ENCODE results near the gene BTLA. TPM values are rescaled to one million over a fixed set of nuclear protein-coding genes. Genes with fewer than 3 reads are reported as not detected.

The BTLA gene, protein sequence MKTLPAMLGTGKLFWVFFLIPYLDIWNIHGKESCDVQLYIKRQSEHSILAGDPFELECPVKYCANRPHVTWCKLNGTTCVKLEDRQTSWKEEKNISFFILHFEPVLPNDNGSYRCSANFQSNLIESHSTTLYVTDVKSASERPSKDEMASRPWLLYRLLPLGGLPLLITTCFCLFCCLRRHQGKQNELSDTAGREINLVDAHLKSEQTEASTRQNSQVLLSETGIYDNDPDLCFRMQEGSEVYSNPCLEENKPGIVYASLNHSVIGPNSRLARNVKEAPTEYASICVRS
- total RNA-seq (2022; extraction: Qiagen RNA extraction): 0.08 TPM in 1 of 5 replicates, not detected in the others

DNA sequence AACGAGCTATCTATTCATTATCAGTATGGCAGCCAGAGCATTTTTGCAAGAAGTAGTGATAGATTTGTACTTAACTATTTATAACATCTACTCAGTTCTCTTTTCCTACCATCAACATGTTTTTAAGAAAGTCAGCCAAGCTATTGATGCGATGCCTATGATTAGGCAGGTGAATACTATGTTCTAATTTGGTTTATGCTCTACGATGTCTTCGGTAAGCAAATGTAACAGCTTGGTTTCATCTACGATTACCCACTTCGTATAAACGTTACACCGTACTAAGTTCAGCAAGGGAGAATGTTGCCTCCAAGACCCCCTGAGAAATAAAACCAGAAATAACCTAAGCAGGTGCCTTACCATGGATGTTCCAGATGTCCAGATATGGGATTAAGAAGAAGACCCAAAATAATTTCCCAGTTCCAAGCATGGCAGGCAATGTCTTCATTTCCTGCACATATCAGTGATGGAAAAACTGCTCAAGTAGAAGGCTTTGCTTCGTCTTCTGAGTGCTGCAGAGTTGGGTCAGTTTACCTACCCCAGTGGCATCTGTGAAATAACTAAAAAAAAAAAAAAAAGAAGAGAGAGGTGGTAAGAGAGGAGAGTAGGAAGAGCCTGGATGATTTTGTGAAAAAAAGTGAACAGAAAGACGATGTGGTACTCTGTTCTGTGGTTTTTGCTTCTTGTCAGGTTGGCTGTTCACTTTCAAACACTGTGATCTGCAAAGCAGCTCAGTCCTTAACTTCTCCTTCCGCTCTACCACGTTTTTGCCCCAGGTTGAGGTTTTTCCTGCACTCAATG lies at the start of gene BTLA:
Gene BTLA (minus strand): TSS at position 559 of the 798 bp plus-strand sequence. CDS start 114 bp downstream, at position 445.

Other genes with a start within 250 kb of the BTLA start
- not detected in 5 replicates for gene SLC9C1, start 205.3 kb downstream of the BTLA start, total RNA-seq (2022; extraction: Qiagen RNA extraction)
- gene CD200, start 166.3 kb downstream of the BTLA start, total RNA-seq (2022; extraction: Qiagen RNA extraction): not detected in 5 replicates
- 43.2 to 52.6 TPM (median 46.7 TPM) in 5 replicates for gene ATG3, start 62.5 kb upstream of the BTLA start, total RNA-seq (2022; extraction: Qiagen RNA extraction)
- gene SLC35A5, start 62.6 kb upstream of the BTLA start, total RNA-seq (2022; extraction: Qiagen RNA extraction): 14.6 to 18.0 TPM (median 17.2 TPM) in 5 replicates
- 39.4 to 77.3 TPM (median 60.3 TPM) in 5 replicates for gene CCDC80, start 141.7 kb upstream of the BTLA start, total RNA-seq (2022; extraction: Qiagen RNA extraction)

All from A549 treated with Hydrocortisone at 1 μM for 4 hours (cell line).